ENCODE results near the gene PNLIP.

The PNLIP gene

GRCh38 chr10:116588995-116589394 is 43.3 kb downstream of the PNLIP start:
- no peaks in the 10 kb centered on the region for H3K27me3 ChIP-seq (ENCODE audit: insufficient read depth, poor library complexity, severe bottlenecking)
- H3K4me3 ChIP-seq (replicated peaks; ENCODE audit: insufficient read depth, low read length): no peak overlapping the region
- no peak overlapping the region for H3K27ac ChIP-seq (replicated peaks)
- DNase-seq (ENCODE audit: low read depth in 1 of 2, low spot score in 1 of 2): no peak
- TF ChIP-seq CTCF (IDR thresholded peaks at IDR 0.05; ENCODE audit: insufficient read depth, low read length) (no peak), POLR2AphosphoS5 (IDR thresholded peaks at IDR 0.05; ENCODE audit: low read depth) (no peak), SPI1 (IDR thresholded peaks at IDR 0.05; ENCODE audit: borderline replicate concordance, low read depth) (no peak), REST (IDR thresholded peaks at IDR 0.05; ENCODE audit: insufficient replicate concordance, low read depth) (no peak), GABPA (IDR thresholded peaks at IDR 0.05; ENCODE audit: low read depth) (no peak)

GRCh38 chr10:116589926-116590325 is 44.2 kb downstream of the PNLIP start:
- Histone ChIP-seq H3K27me3 (ENCODE audit: insufficient read depth, poor library complexity, severe bottlenecking) (no peaks in the 10 kb centered on the region), H3K4me3 (replicated peaks; ENCODE audit: insufficient read depth, low read length) (no peak overlapping the region), H3K27ac (replicated peaks) (no peak overlapping the region)
- DNase-seq (ENCODE audit: low read depth in 1 of 2, low spot score in 1 of 2): no peak
- no peak for TF ChIP-seq GABPA (IDR thresholded peaks at IDR 0.05; ENCODE audit: low read depth)
- no peak for TF ChIP-seq REST (IDR thresholded peaks at IDR 0.05; ENCODE audit: insufficient replicate concordance, low read depth)
- TF ChIP-seq POLR2AphosphoS5 (IDR thresholded peaks at IDR 0.05; ENCODE audit: low read depth): no peak
- TF ChIP-seq SPI1 (IDR thresholded peaks at IDR 0.05; ENCODE audit: borderline replicate concordance, low read depth): no peak
- TF ChIP-seq CTCF (IDR thresholded peaks at IDR 0.05; ENCODE audit: insufficient read depth, low read length): no peak

GRCh38 chr10:116590590-116591444 is 45.1 kb downstream of the PNLIP start, which contains the start of gene PNLIPRP1:
Gene PNLIPRP1 (plus strand): TSS chr10:116590959. CDS start chr10:116591130, 171 bp downstream.
- no peak for DNase-seq (ENCODE audit: low read depth in 1 of 2, low spot score in 1 of 2)
- Histone ChIP-seq H3K27me3 (ENCODE audit: insufficient read depth, poor library complexity, severe bottlenecking) (no peaks in the 10 kb centered on the region), H3K4me3 (replicated peaks; ENCODE audit: insufficient read depth, low read length) (no peak within 1 kb of the TSS), H3K27ac (replicated peaks) (no peak within 1 kb of the TSS)
- TF ChIP-seq CTCF (IDR thresholded peaks at IDR 0.05; ENCODE audit: insufficient read depth, low read length): no peak
- TF ChIP-seq REST (IDR thresholded peaks at IDR 0.05; ENCODE audit: insufficient replicate concordance, low read depth): no peak
- no peak for TF ChIP-seq SPI1 (IDR thresholded peaks at IDR 0.05; ENCODE audit: borderline replicate concordance, low read depth)
- TF ChIP-seq GABPA (IDR thresholded peaks at IDR 0.05; ENCODE audit: low read depth): no peak
- TF ChIP-seq POLR2AphosphoS5 (IDR thresholded peaks at IDR 0.05; ENCODE audit: low read depth): no peak

Measured in HL-60 (cell line).